HepG2 (cell line): ENCODE data around the gene KAT6B.

Experiments
- CBX1 ChIP-seq: IDR thresholded peaks from one replicate; pipeline ENCODE4 v1.6.1; 2016; ENCODE audit warnings: antibody characterized with exemption, low read depth
- FOSL2 ChIP-seq: sonication (generic); formaldehyde crosslinking; IDR thresholded peaks from 2 replicates; pipeline ENCODE4 v1.4.0; 2020; ENCODE audit warnings: missing genetic modification reagents
- FOXA1 ChIP-seq, 2 experiments: fragments of 450-650 bp in 1 of 2; sonication (generic) in 1 of 2; formaldehyde crosslinking in 1 of 2; IDR thresholded peaks; 2 replicates each; pipeline versions ENCODE4 v1.4.0 to v1.6.1; 2016 to 2020; ENCODE audit warnings: missing genetic modification reagents in 1 of 2
- HNRNPLL ChIP-seq: fragments of 200-400 bp; formaldehyde crosslinking; IDR thresholded peaks from 2 replicates; pipeline ENCODE4 v1.6.1; 2017; ENCODE audit warnings: mild to moderate bottlenecking, low read depth, low read length; ENCODE audit not compliant: poor library complexity, severe bottlenecking
- MNT ChIP-seq: fragments of 450-650 bp; IDR thresholded peaks from 2 replicates; pipeline ENCODE4 v1.6.1; 2016
- REXO4 ChIP-seq: sonication (generic); formaldehyde crosslinking; IDR thresholded peaks from 2 replicates; pipeline ENCODE4 v1.8.0; 2022; ENCODE audit warnings: missing genetic modification reagents, mild to moderate bottlenecking, borderline replicate concordance
- SIN3A ChIP-seq: IDR thresholded peaks from 2 replicates; pipeline ENCODE4 v1.6.1; 2011; ENCODE audit warnings: low read depth, mild to moderate bottlenecking, control low read depth, low read length, borderline replicate concordance
- TF ChIP-seq, protein P1 (sequence below), 2 experiments: IDR thresholded peaks; 2 replicates each; pipeline ENCODE4 v1.6.1; 2011 to 2012; ENCODE audit warnings: low read length in 2 of 2, borderline replicate concordance in 1 of 2, low read depth in 1 of 2, mild to moderate bottlenecking in 1 of 2, moderate library complexity in 1 of 2
- TF ChIP-seq, protein P2 (sequence below): sonication (generic); formaldehyde crosslinking; IDR thresholded peaks from 2 replicates; pipeline ENCODE4 v1.8.0; 2022; ENCODE audit warnings: mild to moderate bottlenecking, missing genetic modification reagents, borderline replicate concordance

DNA sequence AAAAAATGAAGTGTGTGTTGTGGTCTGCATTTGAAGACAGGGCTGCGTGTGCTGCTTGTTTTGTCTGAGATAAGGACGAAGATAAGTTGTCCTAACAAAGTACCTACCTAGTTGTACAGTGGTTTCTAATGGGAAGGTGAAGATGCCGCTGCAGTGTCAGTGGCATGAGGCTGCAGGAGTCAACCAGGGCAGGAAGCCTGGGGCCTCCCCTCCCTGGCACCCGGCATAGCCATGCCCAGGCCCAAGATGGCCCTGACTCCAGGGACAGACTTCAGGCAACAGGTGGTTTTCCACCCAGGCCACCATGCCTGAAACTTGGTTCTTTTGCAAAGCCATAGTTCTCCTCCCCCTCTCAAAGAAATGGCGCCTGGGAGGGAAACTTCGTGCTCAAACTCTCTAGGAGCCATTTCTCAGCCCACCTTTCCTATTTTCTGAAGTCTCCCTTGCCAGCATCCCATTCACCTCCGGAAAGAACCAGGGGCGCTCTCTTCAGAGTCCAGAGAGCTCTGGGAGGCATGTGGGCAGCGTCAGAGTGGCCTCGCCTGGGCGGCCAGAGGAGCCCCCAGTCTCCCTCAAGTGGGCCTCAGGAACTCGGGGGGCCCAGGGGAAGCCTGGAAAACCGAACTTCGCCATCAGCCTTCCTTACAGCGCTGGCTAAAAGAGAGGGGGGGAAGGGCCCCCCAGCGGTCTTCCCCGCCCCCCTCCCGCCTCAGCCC, 2.1 kb upstream of the KAT6B start:
- TF ChIP-seq SIN3A, result no peak
- TF ChIP-seq CBX1, result no peak
- TF ChIP-seq, protein P1, sequence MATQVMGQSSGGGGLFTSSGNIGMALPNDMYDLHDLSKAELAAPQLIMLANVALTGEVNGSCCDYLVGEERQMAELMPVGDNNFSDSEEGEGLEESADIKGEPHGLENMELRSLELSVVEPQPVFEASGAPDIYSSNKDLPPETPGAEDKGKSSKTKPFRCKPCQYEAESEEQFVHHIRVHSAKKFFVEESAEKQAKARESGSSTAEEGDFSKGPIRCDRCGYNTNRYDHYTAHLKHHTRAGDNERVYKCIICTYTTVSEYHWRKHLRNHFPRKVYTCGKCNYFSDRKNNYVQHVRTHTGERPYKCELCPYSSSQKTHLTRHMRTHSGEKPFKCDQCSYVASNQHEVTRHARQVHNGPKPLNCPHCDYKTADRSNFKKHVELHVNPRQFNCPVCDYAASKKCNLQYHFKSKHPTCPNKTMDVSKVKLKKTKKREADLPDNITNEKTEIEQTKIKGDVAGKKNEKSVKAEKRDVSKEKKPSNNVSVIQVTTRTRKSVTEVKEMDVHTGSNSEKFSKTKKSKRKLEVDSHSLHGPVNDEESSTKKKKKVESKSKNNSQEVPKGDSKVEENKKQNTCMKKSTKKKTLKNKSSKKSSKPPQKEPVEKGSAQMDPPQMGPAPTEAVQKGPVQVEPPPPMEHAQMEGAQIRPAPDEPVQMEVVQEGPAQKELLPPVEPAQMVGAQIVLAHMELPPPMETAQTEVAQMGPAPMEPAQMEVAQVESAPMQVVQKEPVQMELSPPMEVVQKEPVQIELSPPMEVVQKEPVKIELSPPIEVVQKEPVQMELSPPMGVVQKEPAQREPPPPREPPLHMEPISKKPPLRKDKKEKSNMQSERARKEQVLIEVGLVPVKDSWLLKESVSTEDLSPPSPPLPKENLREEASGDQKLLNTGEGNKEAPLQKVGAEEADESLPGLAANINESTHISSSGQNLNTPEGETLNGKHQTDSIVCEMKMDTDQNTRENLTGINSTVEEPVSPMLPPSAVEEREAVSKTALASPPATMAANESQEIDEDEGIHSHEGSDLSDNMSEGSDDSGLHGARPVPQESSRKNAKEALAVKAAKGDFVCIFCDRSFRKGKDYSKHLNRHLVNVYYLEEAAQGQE (IDR thresholded peaks at IDR 0.05; ENCODE audit: borderline replicate concordance in 1 of 2, low read depth in 1 of 2, low read length in 2 of 2), result no peak
- TF ChIP-seq FOXA1 (IDR thresholded peaks at IDR 0.05), result no peak
- TF ChIP-seq FOXA1 (CRISPR knock-in tag; IDR thresholded peaks at IDR 0.05), result no peak
- TF ChIP-seq REXO4, result no peak
- no peak for TF ChIP-seq MNT
- TF ChIP-seq, protein P2, sequence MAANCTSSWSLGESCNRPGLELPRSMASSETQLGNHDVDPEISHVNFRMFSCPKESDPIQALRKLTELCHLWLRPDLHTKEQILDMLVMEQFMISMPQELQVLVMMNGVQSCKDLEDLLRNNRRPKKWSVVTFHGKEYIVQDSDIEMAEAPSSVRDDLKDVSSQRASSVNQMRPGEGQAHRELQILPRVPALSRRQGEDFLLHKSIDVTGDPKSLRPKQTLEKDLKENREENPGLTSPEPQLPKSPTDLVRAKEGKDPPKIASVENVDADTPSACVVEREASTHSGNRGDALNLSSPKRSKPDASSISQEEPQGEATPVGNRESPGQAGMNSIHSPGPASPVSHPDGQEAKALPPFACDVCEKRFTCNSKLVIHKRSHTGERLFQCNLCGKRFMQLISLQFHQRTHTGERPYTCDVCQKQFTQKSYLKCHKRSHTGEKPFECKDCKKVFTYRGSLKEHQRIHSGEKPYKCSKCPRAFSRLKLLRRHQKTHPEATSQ (CRISPR knock-in tag), result no peak
- no peak for TF ChIP-seq HNRNPLL
- no peak for TF ChIP-seq FOSL2 (CRISPR knock-in tag)
